ENCODE results near the gene RUNX1. TPM values are rescaled to one million over a fixed set of nuclear protein-coding genes. Genes with fewer than 3 reads are reported as not detected.

Gene RUNX1
- total RNA-seq, 2 donors from 2014 or later: 4.9 to 12.5 TPM

- Histone ChIP-seq H3K9me3 (no peaks in the 10 kb centered on the region), H3K36me3 (replicated peaks in 1 of 2; ENCODE audit: insufficient read depth in 1 of 2, low read depth in 2 of 2) (no peaks in the 10 kb centered on the region), H3K4me1 (peaks cover 26% of the 10 kb centered on the region), H3K4me3 (no peak overlapping the region), H3K27ac (no peak overlapping the region), H3K27me3 (no peaks in the 10 kb centered on the region)
- TF ChIP-seq POLR2A (IDR thresholded peaks at IDR 0.05): no peak
- TF ChIP-seq, protein P1, sequence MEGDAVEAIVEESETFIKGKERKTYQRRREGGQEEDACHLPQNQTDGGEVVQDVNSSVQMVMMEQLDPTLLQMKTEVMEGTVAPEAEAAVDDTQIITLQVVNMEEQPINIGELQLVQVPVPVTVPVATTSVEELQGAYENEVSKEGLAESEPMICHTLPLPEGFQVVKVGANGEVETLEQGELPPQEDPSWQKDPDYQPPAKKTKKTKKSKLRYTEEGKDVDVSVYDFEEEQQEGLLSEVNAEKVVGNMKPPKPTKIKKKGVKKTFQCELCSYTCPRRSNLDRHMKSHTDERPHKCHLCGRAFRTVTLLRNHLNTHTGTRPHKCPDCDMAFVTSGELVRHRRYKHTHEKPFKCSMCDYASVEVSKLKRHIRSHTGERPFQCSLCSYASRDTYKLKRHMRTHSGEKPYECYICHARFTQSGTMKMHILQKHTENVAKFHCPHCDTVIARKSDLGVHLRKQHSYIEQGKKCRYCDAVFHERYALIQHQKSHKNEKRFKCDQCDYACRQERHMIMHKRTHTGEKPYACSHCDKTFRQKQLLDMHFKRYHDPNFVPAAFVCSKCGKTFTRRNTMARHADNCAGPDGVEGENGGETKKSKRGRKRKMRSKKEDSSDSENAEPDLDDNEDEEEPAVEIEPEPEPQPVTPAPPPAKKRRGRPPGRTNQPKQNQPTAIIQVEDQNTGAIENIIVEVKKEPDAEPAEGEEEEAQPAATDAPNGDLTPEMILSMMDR (IDR thresholded peaks at IDR 0.05): no peak
- WGBS, 2 donors: 38 to 49% methylated on average over 7 of the region's 7 CpGs
- intact Hi-C loops (cut with DNase I): no loop called here
- DNase-seq: no peak
- no peak for ATAC-seq
These were observed 248.1 kb downstream of the RUNX1 start for GRCh38 chr21:34800797-34801518.

DNA sequence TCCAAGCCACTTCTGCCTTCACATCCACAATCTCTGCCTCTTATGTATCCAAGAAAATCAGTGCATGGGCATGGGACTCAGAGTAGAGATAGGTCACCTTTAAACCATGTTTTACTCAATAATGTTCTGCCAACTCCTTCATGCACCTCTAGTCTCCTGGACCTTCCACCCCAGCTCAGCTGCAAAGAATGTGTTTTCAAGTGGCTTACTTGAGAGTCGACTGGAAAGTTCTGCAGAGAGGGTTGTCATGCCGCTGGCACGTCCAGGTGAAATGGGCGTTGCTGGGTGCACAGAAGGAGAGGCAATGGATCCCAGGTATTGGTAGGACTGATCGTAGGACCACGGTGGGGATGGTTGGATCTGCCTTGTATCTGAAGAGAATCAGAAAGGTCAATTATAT lies 250.0 kb downstream of the RUNX1 start:
- DNase-seq: no peak
- TF ChIP-seq POLR2A (IDR thresholded peaks at IDR 0.05): no peak
- TF ChIP-seq, protein P1 (IDR thresholded peaks at IDR 0.05): no peak
- Histone ChIP-seq H3K27ac (no peak overlapping the region), H3K4me1 (peaks cover 39% of the 10 kb centered on the region), H3K9me3 (no peaks in the 10 kb centered on the region), H3K36me3 (replicated peaks in 1 of 2; ENCODE audit: insufficient read depth in 1 of 2, low read depth in 2 of 2) (no peaks in the 10 kb centered on the region), H3K4me3 (no peak overlapping the region), H3K27me3 (no peaks in the 10 kb centered on the region)
- intact Hi-C loops (cut with DNase I): no loop called here
- no peak for ATAC-seq
- WGBS, 2 donors: 91 to 92% methylated on average over 6 of the region's 6 CpGs

- WGBS, 2 donors: 79 to 82% methylated on average over 8 of the region's 8 CpGs
- ATAC-seq: no peak
- Histone ChIP-seq H3K9me3 (no peaks in the 10 kb centered on the region), H3K27ac (no peak overlapping the region), H3K4me3 (no peak overlapping the region), H3K27me3 (no peaks in the 10 kb centered on the region), H3K36me3 (replicated peaks in 1 of 2; ENCODE audit: insufficient read depth in 1 of 2, low read depth in 2 of 2) (no peaks in the 10 kb centered on the region), H3K4me1 (peaks cover 39% of the 10 kb centered on the region)
- TF ChIP-seq, protein P1 (IDR thresholded peaks at IDR 0.05): no peak
- TF ChIP-seq POLR2A (IDR thresholded peaks at IDR 0.05): no peak
- intact Hi-C loops (cut with DNase I): no loop called here
- DNase-seq: no peak
These were observed 251.1 kb downstream of the RUNX1 start for GRCh38 chr21:34797921-34798535.

DNA sequence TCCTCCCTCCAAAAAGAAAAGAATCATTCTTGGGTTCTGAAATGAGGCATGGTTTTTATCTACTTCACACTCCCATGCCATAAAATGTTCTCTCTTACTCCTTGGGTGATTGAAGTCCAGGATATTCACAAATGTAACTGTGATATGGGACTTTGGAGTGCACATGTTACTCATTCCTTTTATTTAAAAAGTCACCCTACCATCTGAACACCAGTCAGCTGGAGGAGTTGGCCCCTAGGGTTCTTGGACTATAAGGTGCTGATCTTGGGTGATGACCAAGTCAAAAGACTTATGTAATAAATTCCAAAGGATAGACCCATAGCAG lies 251.9 kb downstream of the RUNX1 start:
- Histone ChIP-seq H3K27me3 (no peaks in the 10 kb centered on the region), H3K9me3 (no peaks in the 10 kb centered on the region), H3K4me1 (peaks cover 35% of the 10 kb centered on the region), H3K4me3 (no peak overlapping the region), H3K27ac (peak overlapping the region in 2 of 4 donors; percentile 71), H3K36me3 (replicated peaks in 1 of 2; ENCODE audit: insufficient read depth in 1 of 2, low read depth in 2 of 2) (no peaks in the 10 kb centered on the region)
- no peak for TF ChIP-seq POLR2A (IDR thresholded peaks at IDR 0.05)
- TF ChIP-seq, protein P1 (IDR thresholded peaks at IDR 0.05): no peak
- intact Hi-C loops (cut with DNase I): no loop called here
- no peak for ATAC-seq
- DNase-seq: no peak
